Globus pallidus (tissue), 1 donor: Measurements from ENCODE around the gene BACE1.
"Not testable (repeated sequence)": the region's sequence is repeated elsewhere in the genome, so short reads cannot be mapped to it uniquely, and the experiment has no call there.

Experiments used
- DNase-seq: peaks from one replicate; pipeline ENCODE4 v3.0.0-alpha.2; 2015; ENCODE audit warnings: low spot score

Gene BACE1

DNA sequence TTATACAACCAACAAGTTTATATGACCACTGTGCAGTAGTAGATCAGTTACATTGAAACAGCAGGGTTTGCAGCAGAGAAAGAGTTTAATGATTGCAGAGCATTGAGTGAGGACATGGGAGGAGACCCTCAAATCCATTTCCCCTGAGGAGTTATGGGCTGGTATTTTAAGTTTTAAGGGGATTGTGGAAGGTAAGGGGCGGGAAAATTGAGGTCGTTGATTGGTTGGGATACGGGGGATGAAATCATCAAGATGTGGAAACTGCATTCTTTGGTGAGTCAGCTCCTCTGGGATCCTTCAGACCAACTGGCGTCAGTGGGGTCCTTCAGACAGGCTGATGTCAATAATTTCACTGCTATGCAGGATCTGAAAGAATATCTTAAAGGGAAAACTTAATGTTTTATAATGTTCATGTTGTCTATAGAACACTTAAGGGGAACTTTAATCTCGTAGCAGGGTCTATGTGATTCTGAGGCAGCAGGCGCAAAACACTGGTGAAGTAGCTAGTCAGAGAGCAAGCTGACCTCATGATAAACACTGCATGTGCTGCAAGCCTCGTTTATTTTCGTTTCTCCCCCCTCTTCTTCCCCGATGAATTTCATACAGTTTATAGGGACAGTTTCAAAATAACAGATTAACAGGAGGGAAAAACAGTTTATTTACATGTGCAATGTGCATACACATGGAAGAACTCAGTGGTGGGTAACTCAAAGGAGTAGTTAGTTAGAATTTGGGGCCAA is 42.3 kb downstream of the BACE1 start:
- no peak for DNase-seq

DNA sequence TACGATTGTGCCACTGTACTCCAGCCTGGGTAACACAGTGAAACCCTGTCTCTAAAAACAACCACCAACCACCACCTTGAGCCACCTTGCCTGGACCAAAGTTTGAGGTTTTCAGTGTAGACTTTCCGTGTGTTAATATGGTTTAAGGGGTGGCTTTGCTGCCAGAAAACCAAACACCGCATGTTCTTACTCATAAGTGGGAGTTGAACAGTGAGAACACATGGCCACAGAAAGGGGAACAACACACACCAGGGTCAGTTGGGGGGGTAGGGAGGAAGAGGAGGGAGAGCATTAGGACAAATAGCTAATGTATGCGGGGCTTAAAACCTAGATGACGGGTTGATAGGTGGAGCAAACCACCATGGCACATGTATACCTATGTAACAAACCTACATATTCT is 43.9 kb downstream of the BACE1 start:
- not testable (repeated sequence) for DNase-seq

DNA sequence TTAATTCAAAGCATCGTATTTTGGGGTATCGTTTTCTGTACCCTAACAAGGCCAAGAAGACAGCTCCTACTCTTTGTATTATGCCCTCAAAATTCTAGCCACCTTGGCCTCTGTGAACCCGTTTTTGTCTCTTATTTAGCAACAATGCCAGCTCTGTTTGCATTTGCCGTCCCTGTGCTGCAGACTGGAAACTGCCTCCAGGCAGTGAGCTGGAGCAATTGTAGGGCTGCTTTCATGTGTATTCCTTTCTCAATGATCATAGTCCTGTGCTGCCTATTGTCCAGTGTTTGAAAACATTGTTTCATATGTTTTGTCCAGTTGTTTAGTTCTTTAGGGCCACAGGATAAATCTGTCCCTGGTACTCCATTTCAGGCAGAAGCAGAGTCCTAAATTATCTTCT is 44.8 kb downstream of the BACE1 start:
- no peak for DNase-seq

DNA sequence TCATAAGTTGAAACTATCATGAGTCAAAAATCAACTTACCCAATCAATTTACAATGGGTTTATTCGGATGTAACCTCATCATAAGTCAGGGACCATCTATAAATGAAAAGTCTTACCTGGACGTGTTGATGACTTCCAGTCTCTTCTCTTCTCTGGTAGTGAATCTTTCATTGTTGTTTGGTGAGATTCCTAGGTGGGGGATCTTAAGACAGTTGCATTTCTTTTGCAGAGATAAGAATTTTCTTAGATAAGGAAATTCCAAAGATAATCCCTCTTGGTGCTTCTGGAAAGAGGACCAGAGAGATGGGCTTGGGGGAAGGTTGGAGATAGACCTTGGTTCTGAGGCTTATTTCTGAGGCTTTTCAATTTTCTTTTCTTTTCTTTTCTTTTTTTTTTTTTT is 46.2 kb downstream of the BACE1 start:
- DNase-seq = no peak

DNA sequence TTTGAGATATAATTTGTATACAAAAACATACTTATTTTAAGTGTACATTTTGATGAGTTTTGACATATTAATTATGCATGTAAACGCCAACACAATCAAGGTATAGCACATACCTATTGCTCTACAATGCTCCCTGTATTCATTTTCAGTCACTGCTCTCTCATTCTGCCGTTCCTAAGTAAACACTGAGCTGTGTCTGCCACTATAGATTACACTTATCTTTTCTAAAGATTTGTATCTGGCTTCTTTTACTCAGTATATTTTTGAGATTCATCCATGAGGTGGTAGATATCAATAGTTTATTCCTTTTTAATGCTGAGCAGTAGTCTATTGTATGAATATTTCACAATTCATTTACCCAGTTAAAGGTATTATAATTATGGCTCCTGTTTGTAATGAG is 50.3 kb downstream of the BACE1 start:
- DNase-seq = no peak

DNA sequence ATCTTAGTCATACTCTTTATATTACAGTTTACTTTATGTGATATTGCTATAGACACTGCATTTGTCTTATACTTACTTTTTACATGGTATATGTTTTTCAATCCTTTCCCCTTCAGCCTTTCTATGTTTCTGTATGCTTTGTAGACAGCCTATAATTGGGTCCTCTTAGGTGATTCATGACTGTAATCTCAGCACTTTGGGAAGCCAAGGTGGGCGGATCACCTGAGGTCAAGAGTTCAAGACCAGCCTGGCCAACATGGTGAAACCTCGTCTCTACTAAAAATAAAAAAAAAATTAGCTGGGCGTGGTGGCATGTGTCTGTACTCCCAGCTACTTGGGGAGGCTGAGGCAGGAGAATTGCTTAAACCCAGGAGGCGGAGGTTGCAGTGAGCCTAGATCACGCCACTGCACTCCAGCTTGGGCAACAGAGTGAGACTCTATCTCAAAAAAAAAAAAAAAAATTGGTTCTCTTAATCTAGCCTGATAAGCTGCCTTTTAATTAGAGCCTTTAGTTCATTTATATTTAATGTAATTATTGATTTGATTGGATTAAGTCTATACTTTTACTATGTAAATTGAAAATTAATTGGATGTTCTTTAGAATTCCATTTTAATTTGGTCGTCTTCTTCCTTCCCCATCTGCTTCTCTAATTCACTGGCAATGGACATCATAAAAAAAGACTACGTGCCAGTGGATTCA is 51.3 kb downstream of the BACE1 start:
- not testable (repeated sequence) for DNase-seq

DNA sequence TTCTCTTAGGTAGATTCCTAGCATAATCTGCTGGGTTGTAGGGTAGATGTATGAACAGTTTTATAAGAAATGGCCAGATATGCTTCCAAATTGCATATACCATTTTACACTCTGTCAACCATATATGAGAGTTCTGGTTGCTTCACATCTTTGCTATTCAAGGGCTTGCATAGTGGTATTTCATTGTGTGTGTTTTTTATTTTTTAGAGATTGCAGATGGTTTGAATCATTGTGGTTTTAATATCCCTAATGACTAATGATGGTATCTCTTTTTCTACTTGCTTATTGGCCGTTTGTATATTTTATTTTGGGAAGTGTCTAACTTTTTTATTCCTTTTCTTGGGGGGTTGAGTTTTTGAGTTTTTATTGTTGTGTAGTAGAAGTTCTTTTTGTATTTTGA is 56.6 kb downstream of the BACE1 start:
- DNase-seq = no peak

DNA sequence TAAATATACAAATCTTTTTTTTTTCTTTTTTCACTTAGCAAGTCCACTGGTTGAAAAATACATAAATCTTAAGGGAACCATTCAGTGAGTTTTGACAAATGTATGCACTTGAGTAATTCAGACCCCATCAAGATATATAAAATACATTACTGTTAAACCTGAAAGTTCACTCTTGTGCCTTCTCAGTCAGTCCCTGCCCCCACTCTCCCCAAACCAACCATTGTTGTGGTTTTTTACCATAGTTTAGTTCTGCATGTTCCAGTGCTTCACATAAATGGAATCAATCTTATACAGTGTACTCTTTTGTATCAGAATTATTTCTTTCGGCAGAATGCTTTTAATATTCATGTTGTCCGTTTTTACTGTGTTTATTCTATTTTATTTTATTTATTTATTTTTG is 57.5 kb downstream of the BACE1 start:
- no peak for DNase-seq

DNA sequence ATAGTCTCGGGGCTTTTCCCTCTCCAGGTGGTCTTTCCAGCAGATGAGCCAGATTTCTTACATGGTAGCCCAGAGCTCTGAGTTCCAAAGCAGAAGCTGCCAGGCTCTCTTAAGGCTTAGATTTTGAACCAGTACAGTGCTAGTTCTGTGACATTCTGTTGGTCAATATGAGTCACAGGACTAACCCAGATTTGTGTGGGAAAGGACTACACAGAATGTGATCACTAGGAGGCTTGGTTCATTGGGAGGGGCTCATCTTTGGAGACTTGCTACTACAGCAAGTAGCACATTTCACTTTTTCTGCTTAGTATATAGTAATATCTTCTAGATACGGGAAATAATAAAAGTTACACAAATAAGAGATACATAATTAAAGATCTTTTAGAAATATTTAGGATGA is 59.5 kb downstream of the BACE1 start:
- no peak for DNase-seq

DNA sequence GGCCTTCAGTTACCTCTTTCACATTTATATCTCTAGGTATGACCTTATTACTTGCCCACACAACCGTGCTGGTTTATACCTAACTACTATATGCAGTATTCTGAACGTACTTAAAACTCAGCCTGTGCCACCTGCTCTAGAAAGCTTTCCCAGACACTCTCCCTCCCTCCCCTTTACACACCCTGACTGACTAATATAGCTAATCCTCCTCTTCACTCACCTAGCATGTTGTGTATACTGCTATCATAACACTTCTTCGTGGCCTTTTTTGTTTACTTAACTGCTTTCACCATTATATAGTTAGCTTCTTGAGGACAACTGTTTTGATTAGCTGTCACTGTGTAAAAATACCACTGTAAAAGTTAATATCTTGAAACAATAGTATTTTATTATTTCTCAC is 60.1 kb downstream of the BACE1 start:
- no peak for DNase-seq

DNA sequence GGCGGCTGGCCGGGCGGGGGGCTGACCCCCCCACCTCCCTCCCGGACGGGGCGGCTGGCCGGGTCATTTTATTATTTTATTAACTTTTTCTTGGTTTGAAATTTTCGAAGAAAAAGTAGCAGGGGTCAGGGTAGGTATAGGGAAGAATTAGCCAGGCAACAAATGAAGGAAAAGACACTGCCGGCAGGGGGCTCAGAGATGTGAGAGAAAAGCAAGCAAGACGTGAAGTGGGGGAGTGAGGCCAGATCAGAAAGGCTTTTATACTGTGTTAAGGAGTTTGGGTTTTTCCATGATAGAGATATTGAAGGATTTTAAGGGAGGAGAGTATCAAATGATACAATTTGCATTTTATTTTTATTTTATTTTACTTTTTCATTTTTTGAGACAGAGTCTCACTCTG is 64.5 kb downstream of the BACE1 start:
- DNase-seq = no peak

DNA sequence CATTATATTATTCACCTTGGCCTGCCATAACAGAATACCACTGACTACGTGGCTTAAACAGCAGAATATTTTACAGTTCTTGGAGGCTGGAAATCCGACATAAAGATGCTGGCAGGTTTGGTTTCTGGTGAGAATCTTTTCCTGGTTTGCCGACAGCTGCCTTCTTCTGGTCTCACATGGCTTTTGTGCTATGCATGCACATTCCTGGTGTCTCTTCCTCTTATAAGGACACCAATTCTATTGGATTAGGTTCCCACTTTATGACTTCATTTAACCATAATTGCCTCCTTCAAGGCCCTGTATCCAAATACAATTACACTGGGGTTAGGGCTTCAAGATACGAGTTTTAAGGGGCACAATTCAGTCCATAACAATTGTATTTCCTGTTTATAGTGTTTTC is 66.5 kb downstream of the BACE1 start:
- no peak for DNase-seq

DNA sequence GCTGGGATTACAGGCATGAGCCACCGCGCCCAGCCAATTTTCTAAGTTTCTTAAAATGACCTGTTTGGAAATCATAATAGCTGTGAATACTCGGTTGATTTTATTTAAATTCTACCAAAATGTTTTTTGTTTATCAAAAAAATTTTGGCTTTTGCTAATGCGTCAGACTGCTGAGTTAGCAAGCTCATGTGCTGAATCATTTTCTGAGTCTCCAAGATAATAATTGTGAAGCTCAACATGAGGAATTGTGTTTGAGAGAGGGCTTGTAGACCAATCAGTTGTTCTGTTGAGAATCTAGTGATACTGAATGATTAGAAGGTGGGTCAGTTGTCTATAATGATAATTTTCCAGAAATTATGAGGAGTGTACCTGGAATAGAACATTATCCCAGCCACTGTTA is 67.7 kb downstream of the BACE1 start:
- DNase-seq = no peak

DNA sequence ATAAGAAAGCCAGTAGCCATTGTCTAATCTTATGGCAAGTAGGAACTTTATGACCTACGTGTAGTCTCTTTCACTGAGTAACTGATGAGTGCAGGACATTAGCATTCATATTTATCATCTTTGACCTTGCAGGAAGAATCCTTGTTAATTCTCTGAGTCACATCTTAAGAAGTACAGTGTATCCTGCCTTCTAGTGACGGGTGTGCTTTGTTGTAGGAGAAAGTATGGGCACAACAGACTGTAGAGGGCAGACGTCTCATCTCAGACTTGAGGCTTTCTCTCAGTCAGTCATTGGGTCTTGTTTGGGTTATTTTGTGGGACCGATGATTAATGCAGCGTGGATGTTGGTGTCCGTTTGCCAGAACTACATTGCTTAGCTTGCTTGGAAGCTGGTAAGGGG is 76.8 kb downstream of the BACE1 start:
- DNase-seq = no peak

DNA sequence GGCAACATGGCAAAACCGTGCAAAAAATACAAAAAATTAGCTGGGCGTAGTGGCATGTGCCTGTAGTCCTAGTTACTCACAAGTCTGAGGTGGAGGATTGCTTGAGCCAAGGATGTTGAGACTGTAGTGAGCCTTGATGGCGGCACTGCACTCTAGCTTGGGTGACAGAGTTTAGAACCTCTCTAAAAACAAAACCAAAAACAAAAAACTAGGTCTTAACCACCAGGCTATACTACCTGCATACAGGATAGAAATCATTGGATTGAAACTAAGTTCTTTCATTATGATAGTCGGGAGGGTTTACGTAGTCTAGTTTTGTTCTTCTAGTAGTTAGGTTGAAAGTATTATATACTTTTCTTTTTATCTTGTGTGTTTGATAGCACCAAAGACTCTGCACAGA is 77.8 kb downstream of the BACE1 start:
- DNase-seq = no peak
